ENCODE measurements around the gene SEC16B. TPM values are rescaled to one million over a fixed set of nuclear protein-coding genes. Genes with fewer than 3 reads are reported as not detected.

Gene SEC16B
- polyA plus RNA-seq, 4 donors: 3.2 to 7.2 (median 5.2) TPM

GRCh38 chr1:177981200-177981599 is 11.3 kb upstream of the SEC16B start:
- no peak for DNase-seq (ENCODE audit: low read depth in 4 of 4, low spot score in 2 of 4)

- no peak for DNase-seq (ENCODE audit: low read depth in 4 of 4, low spot score in 2 of 4)
These were observed 9.4 kb upstream of the SEC16B start for GRCh38 chr1:177979272-177979671.

GRCh38 chr1:177978530-177978929 is 8.7 kb upstream of the SEC16B start:
- DNase-seq (ENCODE audit: low read depth in 4 of 4, low spot score in 2 of 4): no peak

- no peak for DNase-seq (ENCODE audit: low read depth in 4 of 4, low spot score in 2 of 4)
These were observed 7.3 kb upstream of the SEC16B start for GRCh38 chr1:177977141-177977540.

GRCh38 chr1:177976596-177976995 is 6.7 kb upstream of the SEC16B start:
- DNase-seq (ENCODE audit: low read depth in 4 of 4, low spot score in 2 of 4): no peak

GRCh38 chr1:177975588-177976495 is 6.0 kb upstream of the SEC16B start:
- DNase-seq (ENCODE audit: low read depth in 4 of 4, low spot score in 2 of 4): no peak

GRCh38 chr1:177973585-177973984 is 3.7 kb upstream of the SEC16B start:
- no peak for DNase-seq (ENCODE audit: low read depth in 4 of 4, low spot score in 2 of 4)

- no peak for DNase-seq (ENCODE audit: low read depth in 4 of 4, low spot score in 2 of 4)
These were observed 749 bp downstream of the SEC16B start for GRCh38 chr1:177969109-177969508.

- DNase-seq (ENCODE audit: low read depth in 4 of 4, low spot score in 2 of 4): no peak
These were observed 3.7 kb downstream of the SEC16B start for GRCh38 chr1:177966199-177966598.

GRCh38 chr1:177965293-177965692 is 4.6 kb downstream of the SEC16B start:
- no peak for DNase-seq (ENCODE audit: low read depth in 4 of 4, low spot score in 2 of 4)

- no peak for DNase-seq (ENCODE audit: low read depth in 4 of 4, low spot score in 2 of 4)
These were observed 5.5 kb downstream of the SEC16B start for GRCh38 chr1:177964336-177964735.

GRCh38 chr1:177960939-177961622 is 8.8 kb downstream of the SEC16B start:
- no peak for DNase-seq (ENCODE audit: low read depth in 4 of 4, low spot score in 2 of 4)

- no peak for DNase-seq (ENCODE audit: low read depth in 4 of 4, low spot score in 2 of 4)
These were observed 9.9 kb downstream of the SEC16B start for GRCh38 chr1:177959811-177960515.

- DNase-seq (ENCODE audit: low read depth in 4 of 4, low spot score in 2 of 4): no peak
These were observed 11.8 kb downstream of the SEC16B start for GRCh38 chr1:177958092-177958491.

GRCh38 chr1:177954076-177954475 is 15.8 kb downstream of the SEC16B start:
- no peak for DNase-seq (ENCODE audit: low read depth in 4 of 4, low spot score in 2 of 4)

GRCh38 chr1:177953549-177953948 is 16.3 kb downstream of the SEC16B start:
- DNase-seq (ENCODE audit: low read depth in 4 of 4, low spot score in 2 of 4): no peak

- no peak for DNase-seq (ENCODE audit: low read depth in 4 of 4, low spot score in 2 of 4)
These were observed 17.2 kb downstream of the SEC16B start for GRCh38 chr1:177952691-177953090.

GRCh38 chr1:177952249-177952648 is 17.6 kb downstream of the SEC16B start:
- DNase-seq (ENCODE audit: low read depth in 4 of 4, low spot score in 2 of 4): no peak

GRCh38 chr1:177950506-177950905 is 19.4 kb downstream of the SEC16B start:
- no peak for DNase-seq (ENCODE audit: low read depth in 4 of 4, low spot score in 2 of 4)

- peak in 3 of 4 donors; percentile 55 to 71 (median 59) for DNase-seq (ENCODE audit: low read depth in 4 of 4, low spot score in 2 of 4)
These were observed 21.4 kb downstream of the SEC16B start for GRCh38 chr1:177948336-177948972.

GRCh38 chr1:177947623-177948022 is 22.2 kb downstream of the SEC16B start:
- DNase-seq (ENCODE audit: low read depth in 4 of 4, low spot score in 2 of 4): no peak

Data from left renal cortex interstitium (tissue), 4 donors.